Panc1 (cell line): ENCODE data around the gene KRTAP3-1. TPM values are rescaled to one million over a fixed set of nuclear protein-coding genes. Genes with fewer than 3 reads are reported as not detected.

Source experiments
- ATAC-seq: fragments of 200-7000 bp; cut with Tn5 transposase; 2 replicates; pipeline ENCODE4 v1.9.1; 2020; ENCODE audit warnings: mild to moderate bottlenecking, moderate library complexity
- BruUV-seq: library from RNA; stranded (reverse); fragments of 400-500 nt; replicated peaks from 2 replicates; lab custom pipeline; 2021; lab: Mats Ljungman, UMichigan
- CTCF ChIA-PET: fragments of 300-600 bp; sonication (Branson Sonifier 250); formaldehyde crosslinking; loops from one replicate; lab custom pipeline; 2022; ENCODE audit warnings: antibody characterized with exemption; lab: Charles Lee
- POLR2A ChIA-PET: fragments of 300-600 bp; sonication (Branson Sonifier 250); formaldehyde crosslinking; loops from one replicate; lab custom pipeline; 2022; ENCODE audit warnings: antibody characterized with exemption; lab: Charles Lee
- DNase-seq: peaks from one replicate; pipeline ENCODE4 v3.0.0-alpha.2; 2010; ENCODE audit warnings: low read depth, low spot score
- H3K27ac ChIP-seq: 2 replicates; pipeline ENCODE4 v1.5.1; 2011; ENCODE audit warnings: mild to moderate bottlenecking, low read length, inconsistent platforms
- H3K27me3 ChIP-seq: fragments of 200-500 bp; sonication (Bioruptor generic); 2 replicates; pipeline ENCODE4 v1.6.0; 2014; ENCODE audit warnings: low read length, inconsistent platforms; ENCODE audit not compliant: control insufficient read depth, insufficient read depth
- H3K36me3 ChIP-seq: fragments of 200-500 bp; sonication (Bioruptor generic); 2 replicates; pipeline ENCODE4 v1.5.1; 2014; ENCODE audit warnings: inconsistent platforms, mild to moderate bottlenecking, low read length, moderate library complexity; ENCODE audit not compliant: control insufficient read depth, insufficient read depth
- H3K4me1 ChIP-seq: 2 replicates; pipeline ENCODE4 v1.5.1; 2011; ENCODE audit warnings: inconsistent platforms, mild to moderate bottlenecking, low read length, moderate library complexity; ENCODE audit not compliant: control insufficient read depth, insufficient read depth
- H3K4me3 ChIP-seq, 2 experiments: 2 replicates each; pipeline ENCODE4 v1.5.1; 2011 to 2012; ENCODE audit warnings: low read depth in 2 of 2, low read length in 2 of 2, mild to moderate bottlenecking in 2 of 2, inconsistent platforms in 1 of 2, moderate library complexity in 1 of 2
- H3K9me3 ChIP-seq: fragments of 200-500 bp; sonication (Bioruptor generic); 2 replicates; pipeline ENCODE4 v1.5.1; 2014; ENCODE audit warnings: low read depth, mild to moderate bottlenecking, inconsistent platforms, low read length, moderate library complexity; ENCODE audit not compliant: control insufficient read depth, insufficient read depth
- POLR2AphosphoS5 ChIP-seq: IDR thresholded peaks from 2 replicates; pipeline ENCODE4 v1.6.1; 2012; ENCODE audit warnings: mild to moderate bottlenecking, low read depth, low read length, moderate library complexity
- SIN3A ChIP-seq: IDR thresholded peaks from 2 replicates; pipeline ENCODE4 v1.6.1; 2012; ENCODE audit warnings: low read depth, mild to moderate bottlenecking, low read length, moderate library complexity, borderline replicate concordance; ENCODE audit not compliant: insufficient read depth
- TCF7L2 ChIP-seq: IDR thresholded peaks from 2 replicates; pipeline ENCODE4 v1.6.1; 2011; ENCODE audit warnings: mild to moderate bottlenecking, low read depth, low read length, inconsistent platforms
- in situ Hi-C: cut with HindIII; loops from 2 replicates; pipeline ENCODE4 v1.10.0; 2016; ENCODE audit warnings: low sequenced_read_pairs, low pct_unique_long_range_greater_than_20kb
- intact Hi-C: fragments of 100-400 bp; cut with micrococcal nuclease; formaldehyde crosslinking; loops from one replicate; pipeline ENCODE4 v1.10.0; 2022; ENCODE audit not compliant: unreplicated experiment
- total RNA-seq: library from RNA; stranded (reverse); gene quantifications from one replicate; pipeline ENCODE4 v1.2.1, GENCODE V29; 2021; ENCODE audit not compliant: unreplicated experiment
- TF ChIP-seq, protein P1 (sequence below): fragments of 450-650 bp; IDR thresholded peaks from 2 replicates; pipeline ENCODE4 v1.5.1; 2017; ENCODE audit warnings: mild to moderate bottlenecking
- TF ChIP-seq, protein P2 (sequence below), 2 experiments: IDR thresholded peaks; 2 replicates each; pipeline ENCODE4 v1.6.1; 2011 to 2012; ENCODE audit warnings: low read depth in 2 of 2, control low read depth in 1 of 2, low read length in 1 of 2, mild to moderate bottlenecking in 1 of 2, moderate library complexity in 1 of 2; ENCODE audit not compliant: insufficient read depth in 1 of 2

KRTAP3-1 gene
- total RNA-seq, 1 experiment from 2014 or later, result not detected

GRCh38 chr17:40992666-40993065 is 16.3 kb downstream of the KRTAP3-1 start:
- Histone ChIP-seq H3K4me1 (no peaks in the 10 kb centered on the region), H3K9me3 (no peaks in the 10 kb centered on the region), H3K36me3 (no peaks in the 10 kb centered on the region), H3K27me3 (peaks cover 13% of the 10 kb centered on the region), H3K4me3 (no peak overlapping the region), H3K27ac (no peak overlapping the region)
- no peak for TF ChIP-seq POLR2AphosphoS5
- TF ChIP-seq, protein P1, sequence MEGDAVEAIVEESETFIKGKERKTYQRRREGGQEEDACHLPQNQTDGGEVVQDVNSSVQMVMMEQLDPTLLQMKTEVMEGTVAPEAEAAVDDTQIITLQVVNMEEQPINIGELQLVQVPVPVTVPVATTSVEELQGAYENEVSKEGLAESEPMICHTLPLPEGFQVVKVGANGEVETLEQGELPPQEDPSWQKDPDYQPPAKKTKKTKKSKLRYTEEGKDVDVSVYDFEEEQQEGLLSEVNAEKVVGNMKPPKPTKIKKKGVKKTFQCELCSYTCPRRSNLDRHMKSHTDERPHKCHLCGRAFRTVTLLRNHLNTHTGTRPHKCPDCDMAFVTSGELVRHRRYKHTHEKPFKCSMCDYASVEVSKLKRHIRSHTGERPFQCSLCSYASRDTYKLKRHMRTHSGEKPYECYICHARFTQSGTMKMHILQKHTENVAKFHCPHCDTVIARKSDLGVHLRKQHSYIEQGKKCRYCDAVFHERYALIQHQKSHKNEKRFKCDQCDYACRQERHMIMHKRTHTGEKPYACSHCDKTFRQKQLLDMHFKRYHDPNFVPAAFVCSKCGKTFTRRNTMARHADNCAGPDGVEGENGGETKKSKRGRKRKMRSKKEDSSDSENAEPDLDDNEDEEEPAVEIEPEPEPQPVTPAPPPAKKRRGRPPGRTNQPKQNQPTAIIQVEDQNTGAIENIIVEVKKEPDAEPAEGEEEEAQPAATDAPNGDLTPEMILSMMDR, result no peak
- TF ChIP-seq, protein P2, sequence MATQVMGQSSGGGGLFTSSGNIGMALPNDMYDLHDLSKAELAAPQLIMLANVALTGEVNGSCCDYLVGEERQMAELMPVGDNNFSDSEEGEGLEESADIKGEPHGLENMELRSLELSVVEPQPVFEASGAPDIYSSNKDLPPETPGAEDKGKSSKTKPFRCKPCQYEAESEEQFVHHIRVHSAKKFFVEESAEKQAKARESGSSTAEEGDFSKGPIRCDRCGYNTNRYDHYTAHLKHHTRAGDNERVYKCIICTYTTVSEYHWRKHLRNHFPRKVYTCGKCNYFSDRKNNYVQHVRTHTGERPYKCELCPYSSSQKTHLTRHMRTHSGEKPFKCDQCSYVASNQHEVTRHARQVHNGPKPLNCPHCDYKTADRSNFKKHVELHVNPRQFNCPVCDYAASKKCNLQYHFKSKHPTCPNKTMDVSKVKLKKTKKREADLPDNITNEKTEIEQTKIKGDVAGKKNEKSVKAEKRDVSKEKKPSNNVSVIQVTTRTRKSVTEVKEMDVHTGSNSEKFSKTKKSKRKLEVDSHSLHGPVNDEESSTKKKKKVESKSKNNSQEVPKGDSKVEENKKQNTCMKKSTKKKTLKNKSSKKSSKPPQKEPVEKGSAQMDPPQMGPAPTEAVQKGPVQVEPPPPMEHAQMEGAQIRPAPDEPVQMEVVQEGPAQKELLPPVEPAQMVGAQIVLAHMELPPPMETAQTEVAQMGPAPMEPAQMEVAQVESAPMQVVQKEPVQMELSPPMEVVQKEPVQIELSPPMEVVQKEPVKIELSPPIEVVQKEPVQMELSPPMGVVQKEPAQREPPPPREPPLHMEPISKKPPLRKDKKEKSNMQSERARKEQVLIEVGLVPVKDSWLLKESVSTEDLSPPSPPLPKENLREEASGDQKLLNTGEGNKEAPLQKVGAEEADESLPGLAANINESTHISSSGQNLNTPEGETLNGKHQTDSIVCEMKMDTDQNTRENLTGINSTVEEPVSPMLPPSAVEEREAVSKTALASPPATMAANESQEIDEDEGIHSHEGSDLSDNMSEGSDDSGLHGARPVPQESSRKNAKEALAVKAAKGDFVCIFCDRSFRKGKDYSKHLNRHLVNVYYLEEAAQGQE (IDR thresholded peaks at IDR 0.05; ENCODE audit: insufficient read depth in 1 of 2, low read depth in 2 of 2, low read length in 1 of 2), result no peak
- no peak for TF ChIP-seq SIN3A
- TF ChIP-seq TCF7L2, result no peak
- intact Hi-C loops, result no loop called here
- no TSS peak for BruUV-seq
- in situ Hi-C loops, result no loop called here
- no peak for ATAC-seq
- DNase-seq, result no peak
- CTCF ChIA-PET, result interaction anchor here (0.9 kb wide), 1 partner anchor 330 kb away, joined by 3 read pairs; no protein-coding TSS in a partner anchor
- POLR2A ChIA-PET, result no interaction called here

DNA sequence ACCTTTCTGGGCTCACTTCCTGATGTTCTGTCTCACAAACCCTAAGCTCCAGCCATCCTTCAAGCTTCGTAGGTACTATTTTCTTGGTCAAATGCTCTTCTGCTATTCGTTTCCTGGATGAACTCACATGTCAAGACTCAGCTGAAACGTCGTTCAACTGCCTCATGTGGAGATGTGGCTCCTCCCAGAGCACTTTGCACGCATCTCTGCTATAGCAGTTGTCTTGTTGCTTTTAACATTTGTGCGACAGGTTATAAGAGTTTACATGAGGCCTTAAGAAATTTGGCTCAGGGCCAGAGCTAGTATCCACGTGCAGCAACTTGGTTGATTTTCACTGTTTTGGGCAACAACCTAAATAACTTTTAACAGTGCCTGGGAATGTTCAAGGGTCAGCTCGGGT is 22.0 kb downstream of the KRTAP3-1 start:
- DNase-seq, result no peak
- Histone ChIP-seq H3K36me3 (no peaks in the 10 kb centered on the region), H3K4me1 (no peaks in the 10 kb centered on the region), H3K27ac (no peak overlapping the region), H3K27me3 (0 out of 2 replicates have a peak, but pooled peaks cover 4% of the 10 kb centered on the region), H3K9me3 (no peaks in the 10 kb centered on the region), H3K4me3 (no peak overlapping the region)
- no peak for TF ChIP-seq SIN3A
- no peak for TF ChIP-seq TCF7L2
- TF ChIP-seq, protein P2 (IDR thresholded peaks at IDR 0.05; ENCODE audit: insufficient read depth in 1 of 2, low read depth in 2 of 2, low read length in 1 of 2), result no peak
- TF ChIP-seq, protein P1, result no peak
- no peak for TF ChIP-seq POLR2AphosphoS5
- CTCF ChIA-PET, result no interaction called here
- no peak for ATAC-seq
- in situ Hi-C loops (no loop called here), intact Hi-C loops (no loop called here)
- no TSS peak for BruUV-seq
- POLR2A ChIA-PET, result no interaction called here
